K562 (cell line): ENCODE data around the gene TMPO. TPM values are rescaled to one million over a fixed set of nuclear protein-coding genes. Genes with fewer than 3 reads are reported as not detected.

Experiments used
- ATAC-seq: fragments of 200-7000 bp; cut with Tn5 transposase; 3 replicates; pipeline ENCODE4 v1.9.1; 2020; ENCODE audit warnings: moderate library complexity
- BruUV-seq: library from RNA; stranded (reverse); fragments of 400-500 nt; replicated peaks from 2 replicates; lab custom pipeline; 2021; lab: Mats Ljungman, UMichigan
- CTCF ChIA-PET: fragments of 300-600 bp; formaldehyde crosslinking; extraction: SDS; loops from one replicate; lab custom pipeline; 2021; ENCODE audit warnings: low intra/inter-chr PET ratio; lab: Yijun Ruan, JAX
- POLR2A ChIA-PET: fragments of 300-600, 350-650 bp; sonication (Branson Sonifier 250); formaldehyde crosslinking; extraction: SDS; loops from one replicate; lab custom pipeline; 2021; ENCODE audit warnings: antibody characterized with exemption, inconsistent platforms; lab: Yijun Ruan, JAX
- DNase-seq, 4 experiments: peaks; one replicate each; pipeline versions ENCODE4 v3.0.0 to v3.0.0-alpha.2; 2011 to 2018; ENCODE audit warnings: low spot score in 3 of 4, mixed read lengths in 3 of 4; ENCODE audit errors: extremely low read depth in 1 of 4
- FAIRE-seq: peaks from 2 replicates; lab custom pipeline; 2011; peaks lifted over from hg19 to GRCh38; lab: Jason Lieb, UNC
- H2AFZ ChIP-seq: 2 replicates; pipeline ENCODE4 v1.6.0; 2011; ENCODE audit warnings: low read depth, low read length, control low read depth, inconsistent platforms
- H3K27ac ChIP-seq: fragments of 200-600 bp; 3 replicates; pipeline ENCODE4 v1.8.0; 2011; ENCODE audit warnings: low read depth, mild to moderate bottlenecking, control low read depth, inconsistent platforms, low read length, moderate library complexity, mixed read lengths; ENCODE audit errors: extremely low read depth
- H3K27me3 ChIP-seq, 2 experiments: fragments of 300-600 bp in 1 of 2; 2 replicates in 1 of 2; 3 replicates in 1 of 2; pipeline versions ENCODE4 v1.6.0 to v1.8.0; 2011; ENCODE audit warnings: inconsistent platforms in 2 of 2, low read length in 2 of 2, mild to moderate bottlenecking in 1 of 2, mixed read lengths in 1 of 2, moderate library complexity in 1 of 2; ENCODE audit not compliant: control insufficient read depth in 2 of 2, insufficient read depth in 2 of 2
- H3K36me3 ChIP-seq: fragments of 300-600 bp; 3 replicates; pipeline ENCODE4 v1.8.0; 2011; ENCODE audit warnings: mild to moderate bottlenecking, low read length, inconsistent platforms; ENCODE audit not compliant: control insufficient read depth, insufficient read depth
- H3K4me1 ChIP-seq, 2 experiments: fragments of 200-600 bp in 1 of 2; replicated peaks in 1 of 2; 2 replicates in 1 of 2; 3 replicates in 1 of 2; pipeline versions ENCODE4 v1.5.1 to v1.8.0; 2011; ENCODE audit warnings: inconsistent platforms in 2 of 2, low read length in 2 of 2, mild to moderate bottlenecking in 1 of 2, mixed read lengths in 1 of 2, moderate library complexity in 1 of 2; ENCODE audit not compliant: control insufficient read depth in 2 of 2, insufficient read depth in 2 of 2
- H3K4me2 ChIP-seq: 2 replicates; pipeline ENCODE4 v1.6.1; 2011; ENCODE audit warnings: low read length, control low read depth, inconsistent platforms, mixed read lengths; ENCODE audit not compliant: insufficient read depth
- H3K4me3 ChIP-seq: fragments of 200-600 bp; sonication (generic), shearing (Covaris generic); 2 replicates; pipeline ENCODE4 v1.5.1; 2016; ENCODE audit warnings: control low read depth, inconsistent platforms
- H3K79me2 ChIP-seq: fragments of 200-600 bp; 3 replicates; pipeline ENCODE4 v1.8.0; 2011; ENCODE audit warnings: low read length, inconsistent platforms; ENCODE audit not compliant: control insufficient read depth, insufficient read depth
- H3K9ac ChIP-seq, 2 experiments: 2 replicates each; pipeline versions ENCODE4 v1.6.0 to v1.6.1; 2011; ENCODE audit warnings: low read depth in 2 of 2, low read length in 2 of 2, control low read depth in 1 of 2, inconsistent platforms in 1 of 2, mild to moderate bottlenecking in 1 of 2, mixed read lengths in 1 of 2; ENCODE audit not compliant: insufficient read depth in 1 of 2
- H3K9me1 ChIP-seq: one replicate; pipeline ENCODE4 v1.6.0; 2011; ENCODE audit warnings: inconsistent platforms, mild to moderate bottlenecking, low read length, moderate library complexity; ENCODE audit not compliant: control insufficient read depth, insufficient read depth
- H3K9me3 ChIP-seq: replicated peaks from 2 replicates; pipeline ENCODE4 v1.5.1; 2011; ENCODE audit warnings: low read depth, low read length, inconsistent platforms; ENCODE audit not compliant: control insufficient read depth, insufficient read depth
- H4K20me1 ChIP-seq: replicated peaks from 2 replicates; pipeline ENCODE4 v1.6.1; 2011; ENCODE audit warnings: low read length, inconsistent platforms, mixed read lengths; ENCODE audit not compliant: control insufficient read depth, insufficient read depth
- BACH1 ChIP-seq: fragments of 200-800 bp; sonication (Bioruptor generic); IDR thresholded peaks from 2 replicates; pipeline ENCODE4 v1.6.1; 2016; ENCODE audit warnings: missing genetic modification characterization, missing compliant biosample characterization
- BDP1 ChIP-seq: IDR thresholded peaks from 3 replicates; pipeline ENCODE4 v1.6.1; 2011; ENCODE audit not compliant: insufficient read length, insufficient read depth
- CBFA2T3 ChIP-seq: fragments of 450-650 bp; IDR thresholded peaks from 2 replicates; pipeline ENCODE4 v1.6.1; 2017
- CREBBP ChIP-seq: IDR thresholded peaks from one replicate; pipeline ENCODE4 v1.6.1; 2012; ENCODE audit warnings: low read depth, mild to moderate bottlenecking, control low read depth, inconsistent platforms, low read length
- DEAF1 ChIP-seq: fragments of 450-650 bp; formaldehyde crosslinking; IDR thresholded peaks from 2 replicates; pipeline ENCODE4 v1.4.0; 2020; ENCODE audit warnings: mild to moderate bottlenecking, moderate library complexity
- E2F5 ChIP-seq: sonication (generic); formaldehyde crosslinking; IDR thresholded peaks from 2 replicates; pipeline ENCODE4 v1.8.0; 2022; ENCODE audit warnings: mild to moderate bottlenecking, missing genetic modification reagents
- ELF1 ChIP-seq: fragments of 200-800 bp; sonication (Bioruptor generic); IDR thresholded peaks from 2 replicates; pipeline ENCODE4 v1.6.1; 2016; ENCODE audit warnings: missing genetic modification characterization, missing compliant biosample characterization
- ELK1 ChIP-seq: sonication (generic); formaldehyde crosslinking; IDR thresholded peaks from 2 replicates; pipeline ENCODE4 v1.8.1; 2022; ENCODE audit warnings: missing genetic modification reagents
- ERF ChIP-seq: fragments of 450-650 bp; formaldehyde crosslinking; IDR thresholded peaks from 2 replicates; pipeline ENCODE4 v1.4.0; 2020; ENCODE audit warnings: mild to moderate bottlenecking, mixed read lengths
- FOXA3 ChIP-seq, 2 experiments: fragments of 450-650 bp in 1 of 2; sonication (generic) in 1 of 2; formaldehyde crosslinking; IDR thresholded peaks in 1 of 2; conservative IDR thresholded peaks in 1 of 2; 2 replicates each; pipeline versions ENCODE4 v1.4.0 to v1.8.0; 2020 to 2022; ENCODE audit warnings: mild to moderate bottlenecking in 2 of 2, missing genetic modification reagents in 1 of 2
- GTF2A2 ChIP-seq: IDR thresholded peaks from 2 replicates; pipeline ENCODE4 v1.6.1; 2016; ENCODE audit warnings: mild to moderate bottlenecking, missing genetic modification characterization, missing compliant biosample characterization
- JUND ChIP-seq, 2 experiments: IDR thresholded peaks; 2 replicates in 1 of 2; 3 replicates in 1 of 2; pipeline ENCODE4 v1.6.1; 2011; ENCODE audit warnings: borderline replicate concordance in 2 of 2, low read depth in 2 of 2, low read length in 2 of 2, improper control_type of control experiment in 1 of 2, missing biosample characterization in 1 of 2, missing genetic modification characterization in 1 of 2, missing genetic modification reagents in 1 of 2
- SNAPC5 ChIP-seq: fragments of 250-450 bp; sonication (Bioruptor Pico); IDR thresholded peaks from 2 replicates; pipeline ENCODE4 v1.8.0; 2021; ENCODE audit warnings: moderate library complexity, mild to moderate bottlenecking, inconsistent platforms
- STAT6 ChIP-seq: sonication (generic); formaldehyde crosslinking; IDR thresholded peaks from 2 replicates; pipeline ENCODE4 v1.8.1; 2023; ENCODE audit warnings: mild to moderate bottlenecking, missing genetic modification reagents
- ZNF217 ChIP-seq: sonication (generic); formaldehyde crosslinking; IDR thresholded peaks from 2 replicates; pipeline ENCODE4 v1.8.0; 2022; ENCODE audit warnings: mild to moderate bottlenecking, missing genetic modification reagents
- ZNF23 ChIP-seq: fragments of 250-450 bp; sonication (Bioruptor Pico); IDR thresholded peaks from 2 replicates; pipeline ENCODE4 v1.4.0; 2020; ENCODE audit warnings: mild to moderate bottlenecking
- ZNF696 ChIP-seq: fragments of 250-450 bp; sonication (Bioruptor Pico); conservative IDR thresholded peaks from 2 replicates; pipeline ENCODE4 v1.4.0; 2020; ENCODE audit warnings: mild to moderate bottlenecking, moderate library complexity
- WGBS: fragments of 100-300 bp; shearing (Covaris generic); methylation state at CpG from one replicate; pipeline ENCODE4 v1.1.6; 2016; ENCODE audit warnings: low coverage, mixed read lengths; ENCODE audit not compliant: insufficient coverage; ENCODE audit errors: missing lambda C conversion rate; 5-methylcytosine and 5-hydroxymethylcytosine counted together
- in situ Hi-C: fragments of 300-500 bp; cut with MboI; formaldehyde crosslinking; loops from 4 replicates; pipeline ENCODE4 v1.15.0; 2018; ENCODE audit warnings: inconsistent platforms, mixed read lengths
- intact Hi-C: fragments of 100-400 bp; cut with micrococcal nuclease; formaldehyde crosslinking; loops from 2 replicates; pipeline ENCODE4 v1.14.2; 2022
- polyA plus RNA-seq, 8 experiments: library from polyadenylated mRNA; depleted of rRNA in 4 of 8; stranded (reverse) in 5 of 8; unstranded in 3 of 8; fragments of >200 nt; fragmentation: Nextera tagmentation in 2 of 8; fragmentation: Illumina TruSeq in 1 of 8; extraction: Ambion mirVana in 2 of 8; extraction: Trizol in 1 of 8; gene quantifications; 2 replicates each; pipeline versions ENCODE4 v1.2.1 to v1.2.3, GENCODE V29; 2011 to 2014; ENCODE audit warnings: inconsistent platforms in 1 of 8, missing spikeins in 1 of 8
- total RNA-seq, 7 experiments: library from RNA; depleted of rRNA in 6 of 7; stranded (reverse); fragments of >200 nt in 6 of 7; fragmentation: Illumina TruSeq in 2 of 7; extraction: Trizol in 2 of 7; gene quantifications; 2 replicates each; pipeline versions ENCODE4 v1.2.1 to v1.2.3, GENCODE V29; 2011 to 2021; ENCODE audit warnings: low replicate concordance in 1 of 7

Gene TMPO
- total and polyA plus RNA-seq, 9 of the 15 experiments (the other 6 are each of a cell fraction or from before 2014, with no cell fraction given) = 62.1 to 263 (median 182) TPM

- intact Hi-C loops (no loop called here), in situ Hi-C loops (no loop called here)
- no peak for ATAC-seq
- Histone ChIP-seq H3K9me3 (no peaks in the 10 kb centered on the region), H2AFZ (no peak overlapping the region), H3K4me2 (no peak overlapping the region), H3K9me1 (no peaks in the 10 kb centered on the region), H3K9ac (no peak overlapping the region), H3K4me1 (peaks cover 4 to 15% of the 10 kb centered on the region in 2 experiments; a peak in 3 of 5 replicates), H3K27ac (no peak overlapping the region; the same call in 2 of the 3 replicates), H4K20me1 (no peaks in the 10 kb centered on the region), H3K27me3 (no peaks in the 10 kb centered on the region), H3K36me3 (no peaks in the 10 kb centered on the region), H3K4me3 (no peak overlapping the region), H3K79me2 (no peaks in the 10 kb centered on the region)
- FAIRE-seq = no peak
- no TSS peak for BruUV-seq
- DNase-seq = no peak
- POLR2A ChIA-PET = interaction anchor here (3.0 kb wide), 1 partner anchor 14 kb away, joined by 22 read pairs; the partner anchor contains the start of gene SLC25A3
- CTCF ChIA-PET = no interaction called here
- 52% methylated on average over 3 of the region's 3 CpGs for WGBS
- TF ChIP-seq ZNF217 (no peak), ELF1 (tag) (no peak), JUND (IDR thresholded peaks at IDR 0.05; ENCODE audit: borderline replicate concordance, low read depth, low read length) (no peak), JUND (tag; IDR thresholded peaks at IDR 0.05; ENCODE audit: borderline replicate concordance, low read depth, low read length) (no peak), ZNF696 (CRISPR knock-in tag) (no peak), ERF (CRISPR knock-in tag) (no peak), CREBBP (peak; percentile 50), DEAF1 (CRISPR knock-in tag) (no peak), SNAPC5 (no peak), E2F5 (CRISPR knock-in tag) (no peak), ZNF23 (CRISPR knock-in tag) (no peak), STAT6 (CRISPR knock-in tag) (no peak), GTF2A2 (no peak), BDP1 (no peak), ELK1 (CRISPR knock-in tag) (no peak), FOXA3 (CRISPR knock-in tag; conservative IDR thresholded peaks at IDR 0.05 in 1 of 2, IDR thresholded peaks at IDR 0.05 in 1 of 2) (no peak), BACH1 (tag) (no peak), CBFA2T3 (no peak)
Measured at GRCh38 chr12:98579835-98580234, 64.4 kb downstream of the TMPO start.
